Stimulated activated CD8-positive, alpha-beta memory T cell treated with anti-CD3 and anti-CD28 coated beads, Interleukin-12 subunit alpha, Interleukin-12 subunit beta, amount 100 ng/mL, for 24 hours (primary cell): ENCODE measurements around the gene ZNF716.
"Not testable (repeated sequence)": the region's sequence is repeated elsewhere in the genome, so short reads cannot be mapped to it uniquely, and the experiment has no call there.

ENCODE experiments used
- DNase-seq: peaks from one replicate; pipeline ENCODE4 v3.0.0-alpha.2; 2020; ENCODE audit errors: extremely low read depth

ZNF716 gene

GRCh38 chr7:57425969-57426628, 23.9 kb upstream of the ZNF716 start:
- no peak for DNase-seq

GRCh38 chr7:57426629-57427003, 23.4 kb upstream of the ZNF716 start:
- DNase-seq, result no peak

GRCh38 chr7:57427146-57427545, 22.8 kb upstream of the ZNF716 start:
- DNase-seq, result no peak

GRCh38 chr7:57427594-57427993, 22.4 kb upstream of the ZNF716 start:
- no peak for DNase-seq

GRCh38 chr7:57432583-57432982, 17.4 kb upstream of the ZNF716 start:
- DNase-seq, result no peak

GRCh38 chr7:57437581-57437980, 12.4 kb upstream of the ZNF716 start:
- no peak for DNase-seq

- DNase-seq, result no peak
These were observed 11.7 kb upstream of the ZNF716 start for GRCh38 chr7:57438244-57438643.

- no peak for DNase-seq
These were observed 6.4 kb upstream of the ZNF716 start for GRCh38 chr7:57443567-57443966.

GRCh38 chr7:57469186-57469828, 19.3 kb downstream of the ZNF716 start:
- not testable (repeated sequence) for DNase-seq

GRCh38 chr7:57480304-57480703, 30.3 kb downstream of the ZNF716 start:
- DNase-seq, result not testable (repeated sequence)

GRCh38 chr7:57485022-57485421, 35.0 kb downstream of the ZNF716 start:
- not testable (repeated sequence) for DNase-seq

GRCh38 chr7:57487957-57488356, 38.0 kb downstream of the ZNF716 start:
- DNase-seq, result no peak

GRCh38 chr7:57495111-57495510, 45.1 kb downstream of the ZNF716 start:
- not testable (repeated sequence) for DNase-seq

GRCh38 chr7:57496395-57496794, 46.4 kb downstream of the ZNF716 start:
- DNase-seq, result no peak

GRCh38 chr7:57505176-57505575, 55.2 kb downstream of the ZNF716 start:
- no peak for DNase-seq
